Psoas muscle (tissue), 8 donors: ENCODE data around the gene COX6A2. TPM values are rescaled to one million over a fixed set of nuclear protein-coding genes. Genes with fewer than 3 reads are reported as not detected.

ENCODE experiments used
- ATAC-seq, 4 donors: fragments of 200-7000 bp; cut with Tn5 transposase; one replicate each; pipeline ENCODE4 v1.9.1; 2020; ENCODE audit warnings: moderate library complexity in 3 of 4, mild to moderate bottlenecking in 2 of 4
- DNase-seq, 2 donors: peaks; one replicate each; pipeline ENCODE4 v3.0.0-alpha.2; 2020
- H3K27ac ChIP-seq: fragments of 200-600 bp; one replicate; pipeline ENCODE4 v1.8.0; 2022
- H3K27me3 ChIP-seq, 3 donors: fragments of 200-600 bp in 1 of 3; one replicate each; pipeline versions ENCODE4 v1.6.1 to v1.8.0; 2013 to 2022; ENCODE audit warnings: low read length in 2 of 3, mild to moderate bottlenecking in 2 of 3, moderate library complexity in 1 of 3; ENCODE audit not compliant: insufficient read depth in 3 of 3
- H3K36me3 ChIP-seq, 2 donors: fragments of 200-600 bp in 1 of 2; one replicate each; pipeline versions ENCODE4 v1.6.1 to v1.8.0; 2013 to 2022; ENCODE audit warnings: low read depth in 1 of 2, mild to moderate bottlenecking in 1 of 2, moderate library complexity in 1 of 2; ENCODE audit not compliant: insufficient read depth in 1 of 2
- H3K4me1 ChIP-seq: fragments of 200-600 bp; one replicate; pipeline ENCODE4 v1.8.0; 2022
- H3K4me3 ChIP-seq: fragments of 200-600 bp; one replicate; pipeline ENCODE4 v1.8.0; 2022; ENCODE audit warnings: mild to moderate bottlenecking
- H3K9me3 ChIP-seq: fragments of 200-600 bp; one replicate; pipeline ENCODE4 v1.8.0; 2022
- CTCF ChIP-seq: fragments of 200-600 bp; IDR thresholded peaks from one replicate; pipeline ENCODE4 v1.8.0; 2022; ENCODE audit warnings: antibody characterized with exemption
- WGBS, 3 donors: extraction: QIAGEN DNeasy Blood & Tissue Kit; methylation state at CpG; one replicate each; pipeline versions ENCODE4 v1.1.6 to v1.1.7; 2013; 5-methylcytosine and 5-hydroxymethylcytosine counted together
- intact Hi-C, 2 donors: fragments of 100-400 bp; cut with DNase I; formaldehyde crosslinking; loops; one replicate each; pipeline versions ENCODE4 v1.11.0 to v1.14.2; 2022
- polyA plus RNA-seq, 3 donors: library from polyadenylated mRNA; stranded (reverse); fragments of 200-250 nt; gene quantifications; one replicate each; pipeline ENCODE4 v1.2.3, GENCODE V29; 2013
- total RNA-seq, 4 donors: library from RNA; stranded (reverse); fragmentation: NEBNext Ultra II Directional in 2 of 4; extraction: Animal tissue kit (Norgen Biotek cat#: 25700) in 2 of 4; gene quantifications; one replicate each; pipeline versions ENCODE4 v1.2.1 to v1.2.4, GENCODE V29; 2021 to 2023
- donor health status: healthy with polysubstance abuse.
- donor health status: DM: no; HTN: no; CAD: no; lungs with moderate emphysema.
- donor health status: Bipolar disorder and iron deficiency.
- donor health status: healthy.
- donor health status: DM: yes; HTN: yes; CAD: no.
- donor health status: DM: no; HTN: no; CAD: no.
- donor health status: DM: no; HTN: no; CAD: no.
- donor health status: DM: yes; HTN: yes; CAD: no.

The COX6A2 gene
- total and polyA plus RNA-seq, 7 donors: 1,027 to 3,792 (median 1,232) TPM

- no peaks in the 10 kb centered on the region for H3K9me3 ChIP-seq
- peaks cover 0 to 39% (median 7%) of the 10 kb centered on the region in 3 donors for H3K27me3 ChIP-seq
- WGBS, 3 donors: 92 to 96% (median 92%) methylated on average over 12 of the region's 12 CpGs
- H3K4me1 ChIP-seq: peaks cover 7% of the 10 kb centered on the region
- ATAC-seq (no peak), DNase-seq (no peak)
- peaks cover 0 to 10% of the 10 kb centered on the region in 2 donors for H3K36me3 ChIP-seq
- H3K4me3 ChIP-seq: no peak overlapping the region
- intact Hi-C loops: no loop called here
- TF ChIP-seq CTCF: no peak
- no peak overlapping the region for H3K27ac ChIP-seq
Measured at GRCh38 chr16:31474773-31475738, 46.9 kb upstream of the COX6A2 start.

- intact Hi-C loops: no loop called here
- Histone ChIP-seq H3K4me3 (no peak overlapping the region), H3K27me3 (peaks cover 0 to 39% (median 7%) of the 10 kb centered on the region in 3 donors), H3K36me3 (peaks cover 0 to 10% of the 10 kb centered on the region in 2 donors), H3K27ac (no peak overlapping the region), H3K9me3 (no peaks in the 10 kb centered on the region), H3K4me1 (peaks cover 7% of the 10 kb centered on the region)
- 76 to 80% (median 79%) methylated on average over 12 of the region's 12 CpGs for WGBS, 3 donors
- ATAC-seq (no peak), DNase-seq (peak in 1 of 2 donors; percentile 63)
- TF ChIP-seq CTCF: no peak
Measured at GRCh38 chr16:31474173-31474714, 46.1 kb upstream of the COX6A2 start.

- TF ChIP-seq CTCF: no peak
- H3K36me3 ChIP-seq: peaks cover 0 to 10% of the 10 kb centered on the region in 2 donors
- peaks cover 7% of the 10 kb centered on the region for H3K4me1 ChIP-seq
- WGBS, 3 donors: 81 to 88% (median 81%) methylated on average over 17 of the region's 17 CpGs
- intact Hi-C loops: no loop called here
- peak overlapping the region; percentile 71 for H3K4me3 ChIP-seq
- no peak overlapping the region for H3K27ac ChIP-seq
- H3K27me3 ChIP-seq: peaks cover 0 to 39% (median 7%) of the 10 kb centered on the region in 3 donors
- ATAC-seq (no peak), DNase-seq (peak in 1 of 2 donors; percentile 54)
- no peaks in the 10 kb centered on the region for H3K9me3 ChIP-seq
Measured at GRCh38 chr16:31473264-31473984, 45.3 kb upstream of the COX6A2 start.

- H3K4me1 ChIP-seq: peaks cover 7% of the 10 kb centered on the region
- ATAC-seq (peak; percentile 85 to 95 (median 91)), DNase-seq (peak; percentile 90 to 94)
- 23 to 28% (median 23%) methylated on average over 19 to 20 of the region's 20 CpGs for WGBS, 3 donors
- H3K27ac ChIP-seq: peak overlapping the region; percentile 69
- peak overlapping the region; percentile 71 for H3K4me3 ChIP-seq
- peak; percentile 67 for TF ChIP-seq CTCF
- no peaks in the 10 kb centered on the region for H3K9me3 ChIP-seq
- H3K36me3 ChIP-seq: peaks cover 0 to 10% of the 10 kb centered on the region in 2 donors
- H3K27me3 ChIP-seq: peaks cover 0 to 38% (median 5%) of the 10 kb centered on the region in 3 donors
- intact Hi-C loops: no loop called here
Measured at GRCh38 chr16:31472709-31473203, 44.6 kb upstream of the COX6A2 start.
